Thoracic aorta (tissue), 2 donors: ENCODE results near the gene TRMT44. TPM values are rescaled to one million over a fixed set of nuclear protein-coding genes. Genes with fewer than 3 reads are reported as not detected.
"Not testable (repeated sequence)": the region's sequence is repeated elsewhere in the genome, so short reads cannot be mapped to it uniquely, and the experiment has no call there.

Experiments used
- ATAC-seq: fragments of 150-250 bp; one replicate; pipeline ENCODE4 v1.8.0; 2017; ENCODE audit warnings: low read depth; ENCODE audit not compliant: insufficient number of reproducible peaks, low FRiP score
- DNase-seq: peaks from one replicate; pipeline ENCODE4 v3.0.0-alpha.2; 2020; ENCODE audit warnings: low spot score
- H3K27ac ChIP-seq, 2 donors: fragments of 200-600 bp; sonication (generic); 1 replicate in 1 of 2; 2 replicates in 1 of 2; pipeline ENCODE4 v1.5.1; 2016; ENCODE audit warnings: mild to moderate bottlenecking in 2 of 2, moderate library complexity in 2 of 2
- H3K27me3 ChIP-seq: fragments of 200-600 bp; sonication (generic); replicated peaks from 2 replicates; pipeline ENCODE4 v1.6.0; 2016; ENCODE audit warnings: mild to moderate bottlenecking; ENCODE audit not compliant: insufficient read depth
- H3K36me3 ChIP-seq: fragments of 200-600 bp; sonication (generic); one replicate; pipeline ENCODE4 v1.5.1; 2016
- H3K4me1 ChIP-seq, 2 donors: fragments of 200-600 bp; sonication (generic); 1 replicate in 1 of 2; 2 replicates in 1 of 2; pipeline versions ENCODE4 v1.5.1 to v1.6.0; 2016; ENCODE audit warnings: low read depth in 2 of 2, mild to moderate bottlenecking in 1 of 2; ENCODE audit not compliant: control insufficient read depth in 1 of 2
- H3K4me3 ChIP-seq: fragments of 200-600 bp; sonication (generic); 2 replicates; pipeline ENCODE4 v1.5.1; 2016; ENCODE audit warnings: mild to moderate bottlenecking
- H3K9me3 ChIP-seq: fragments of 200-600 bp; sonication (generic); 2 replicates; pipeline ENCODE4 v1.5.1; 2016
- total RNA-seq, 2 donors: library from RNA; depleted of rRNA; stranded (reverse); fragments of >200 nt; gene quantifications; one replicate each; pipeline versions ENCODE4 v1.1.0 to v1.2.3, GENCODE V29; 2016
- TF ChIP-seq, protein P1 (sequence below): fragments of 200-600 bp; sonication (generic); IDR thresholded peaks from one replicate; pipeline ENCODE4 v1.5.1; 2019; ENCODE audit warnings: antibody characterized with exemption

TRMT44 gene
- total RNA-seq, 2 donors from 2014 or later: 19.8 to 30.5 TPM

DNA sequence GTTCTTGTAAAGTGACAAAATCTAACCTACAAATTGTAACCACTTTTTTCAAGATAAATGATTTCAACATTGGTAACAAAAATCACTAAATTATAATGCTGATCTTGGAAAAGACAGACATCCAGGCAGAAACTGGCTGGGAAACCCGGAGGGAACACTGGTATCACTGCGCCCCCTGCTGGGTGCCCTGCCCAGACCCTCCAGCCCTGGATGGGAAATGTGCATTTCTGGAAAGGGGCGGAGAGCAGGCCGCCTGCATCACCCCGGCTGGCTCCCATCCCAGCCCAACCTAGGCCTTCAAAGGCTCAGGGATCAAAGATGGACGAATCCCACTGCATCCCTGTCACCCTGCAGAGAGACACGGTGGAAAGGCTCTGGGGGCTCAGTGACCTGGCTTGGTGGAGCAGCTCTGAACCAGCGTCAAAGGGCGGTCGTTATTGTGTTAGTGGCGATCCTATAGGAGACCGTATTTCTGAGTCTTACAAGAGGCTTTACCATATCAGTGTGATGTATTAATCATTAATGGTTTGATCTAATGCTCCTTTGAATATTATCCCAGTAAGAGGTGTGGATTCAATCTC, 37.3 kb upstream of the TRMT44 start:
- peak; percentile 50 for DNase-seq
- no peaks in the 10 kb centered on the region for H3K9me3 ChIP-seq
- peaks cover 12 to 23% of the 10 kb centered on the region in 2 donors for H3K4me1 ChIP-seq
- ATAC-seq: peak; percentile 61
- H3K27me3 ChIP-seq: no peaks in the 10 kb centered on the region
- H3K36me3 ChIP-seq: peaks cover 40% of the 10 kb centered on the region
- TF ChIP-seq, protein P1, sequence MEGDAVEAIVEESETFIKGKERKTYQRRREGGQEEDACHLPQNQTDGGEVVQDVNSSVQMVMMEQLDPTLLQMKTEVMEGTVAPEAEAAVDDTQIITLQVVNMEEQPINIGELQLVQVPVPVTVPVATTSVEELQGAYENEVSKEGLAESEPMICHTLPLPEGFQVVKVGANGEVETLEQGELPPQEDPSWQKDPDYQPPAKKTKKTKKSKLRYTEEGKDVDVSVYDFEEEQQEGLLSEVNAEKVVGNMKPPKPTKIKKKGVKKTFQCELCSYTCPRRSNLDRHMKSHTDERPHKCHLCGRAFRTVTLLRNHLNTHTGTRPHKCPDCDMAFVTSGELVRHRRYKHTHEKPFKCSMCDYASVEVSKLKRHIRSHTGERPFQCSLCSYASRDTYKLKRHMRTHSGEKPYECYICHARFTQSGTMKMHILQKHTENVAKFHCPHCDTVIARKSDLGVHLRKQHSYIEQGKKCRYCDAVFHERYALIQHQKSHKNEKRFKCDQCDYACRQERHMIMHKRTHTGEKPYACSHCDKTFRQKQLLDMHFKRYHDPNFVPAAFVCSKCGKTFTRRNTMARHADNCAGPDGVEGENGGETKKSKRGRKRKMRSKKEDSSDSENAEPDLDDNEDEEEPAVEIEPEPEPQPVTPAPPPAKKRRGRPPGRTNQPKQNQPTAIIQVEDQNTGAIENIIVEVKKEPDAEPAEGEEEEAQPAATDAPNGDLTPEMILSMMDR: peak; percentile 85
- H3K27ac ChIP-seq: peak overlapping the region; percentile 81 to 87
- H3K4me3 ChIP-seq: no peak overlapping the region

DNA sequence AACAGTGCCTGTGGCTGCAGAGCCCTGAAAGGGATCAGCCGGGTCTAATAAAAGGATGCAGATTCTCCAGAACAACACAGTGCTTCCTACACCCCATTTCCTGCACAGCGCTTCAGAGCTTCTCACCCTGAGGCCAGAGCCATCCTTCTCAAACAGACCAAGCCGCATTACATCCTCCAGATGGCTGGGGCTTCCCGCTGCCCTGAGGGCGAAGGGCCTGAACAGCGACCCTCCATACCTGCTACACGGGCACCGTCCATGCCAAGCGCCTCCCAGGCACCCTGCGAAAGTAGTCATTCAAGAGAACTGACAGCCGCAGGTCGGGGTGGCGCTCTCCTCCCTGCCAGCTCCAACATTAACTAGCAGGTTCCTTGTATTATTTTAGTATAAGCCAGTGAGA, 36.6 kb upstream of the TRMT44 start:
- TF ChIP-seq, protein P1: no peak
- H3K27me3 ChIP-seq: no peaks in the 10 kb centered on the region
- ATAC-seq (no peak), DNase-seq (no peak)
- H3K36me3 ChIP-seq: peaks cover 39% of the 10 kb centered on the region
- no peak overlapping the region for H3K27ac ChIP-seq
- H3K9me3 ChIP-seq: no peaks in the 10 kb centered on the region
- peaks cover 12 to 23% of the 10 kb centered on the region in 2 donors for H3K4me1 ChIP-seq
- no peak overlapping the region for H3K4me3 ChIP-seq

DNA sequence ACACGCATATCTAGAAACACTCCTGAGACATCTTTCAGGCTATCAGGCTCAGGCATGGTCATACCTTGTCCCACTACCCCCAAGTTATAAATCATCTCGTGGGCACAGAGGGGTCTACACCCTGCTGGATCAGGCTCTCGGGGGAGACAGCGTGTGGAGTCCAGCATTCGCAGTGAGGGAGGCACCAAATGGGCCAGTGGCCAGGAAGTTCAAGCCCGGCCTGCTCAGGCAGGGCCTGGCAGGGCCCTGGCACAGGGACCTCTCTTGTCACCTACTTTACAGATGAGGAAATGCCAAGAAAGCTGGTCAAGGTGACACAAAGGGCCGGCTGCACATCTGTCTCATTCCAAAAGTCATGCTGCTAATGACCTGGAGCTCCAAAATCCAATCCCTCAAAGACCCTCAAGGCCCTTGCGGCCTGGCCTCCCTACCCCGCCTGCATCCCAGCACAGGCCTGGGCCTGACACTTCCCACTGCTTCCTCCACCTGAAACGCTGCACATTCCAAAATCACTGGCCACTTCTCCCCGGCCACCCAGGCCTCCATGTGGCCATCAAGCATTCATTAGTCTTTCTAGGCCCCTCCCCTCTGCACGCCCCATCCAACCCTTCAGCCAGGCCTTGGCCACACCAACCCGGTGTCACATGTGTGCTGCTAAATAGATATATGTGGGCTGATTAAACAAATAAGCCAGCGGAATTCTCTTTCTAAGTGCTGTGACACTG, 35.6 kb upstream of the TRMT44 start:
- Histone ChIP-seq H3K36me3 (peaks cover 41% of the 10 kb centered on the region), H3K27me3 (no peaks in the 10 kb centered on the region), H3K27ac (no peak overlapping the region), H3K4me1 (peaks cover 12 to 31% of the 10 kb centered on the region in 2 donors), H3K9me3 (no peaks in the 10 kb centered on the region), H3K4me3 (no peak overlapping the region)
- DNase-seq (no peak), ATAC-seq (no peak)
- TF ChIP-seq, protein P1: no peak

DNA sequence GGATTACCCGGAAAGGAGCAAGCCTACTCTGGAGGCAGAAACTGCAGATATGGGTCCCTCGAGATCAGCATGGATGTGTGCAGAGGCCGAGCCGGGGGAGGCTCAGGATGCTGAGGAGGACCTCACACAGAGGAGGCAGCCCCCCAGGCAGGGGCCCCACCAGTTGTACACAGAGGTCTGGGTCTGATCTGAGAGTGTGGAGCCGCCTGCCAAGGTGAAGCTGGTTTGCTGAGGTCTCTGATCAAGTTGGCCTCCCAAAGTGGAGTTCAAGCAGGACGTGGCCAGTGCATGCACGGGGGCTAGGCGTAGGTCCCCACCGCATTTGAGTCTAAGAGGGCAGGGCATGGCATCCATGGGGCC, 35.1 kb upstream of the TRMT44 start:
- Histone ChIP-seq H3K36me3 (peaks cover 42% of the 10 kb centered on the region), H3K4me3 (no peak overlapping the region), H3K9me3 (no peaks in the 10 kb centered on the region), H3K27me3 (no peaks in the 10 kb centered on the region), H3K4me1 (peaks cover 13 to 37% of the 10 kb centered on the region in 2 donors), H3K27ac (no peak overlapping the region)
- ATAC-seq: no peak
- no peak for DNase-seq
- TF ChIP-seq, protein P1: no peak

DNA sequence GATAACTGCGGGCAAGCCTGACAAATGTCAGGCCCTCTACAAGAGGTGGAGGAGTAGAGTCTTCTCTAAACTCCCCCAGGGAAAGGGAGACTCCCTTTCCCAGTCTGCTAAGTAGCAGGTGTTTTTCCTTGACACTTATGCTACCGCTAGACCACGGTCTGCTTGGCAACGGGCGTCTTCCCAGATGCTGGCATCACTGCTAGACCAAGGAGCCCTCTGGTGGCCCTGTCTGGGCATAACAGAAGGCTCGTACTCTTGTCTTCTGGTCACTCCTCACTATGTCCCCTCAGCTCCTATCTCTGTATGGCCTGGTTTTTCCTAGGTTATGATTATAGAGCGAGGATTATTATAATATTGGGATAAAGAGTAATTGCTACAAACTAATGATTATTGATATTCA, 33.7 kb upstream of the TRMT44 start:
- TF ChIP-seq, protein P1: peak; percentile 47
- H3K27ac ChIP-seq, H3K9me3 ChIP-seq, H3K27me3 ChIP-seq, DNase-seq, ATAC-seq, H3K4me3 ChIP-seq: not testable (repeated sequence)
- H3K4me1 ChIP-seq: peaks cover 12 to 36% of the 10 kb centered on the region in 2 donors
- H3K36me3 ChIP-seq: peaks cover 46% of the 10 kb centered on the region
